Measurements from ENCODE around the gene PHLPP1.

Gene PHLPP1

GRCh38 chr18:62781262-62781661, 65.9 kb downstream of the PHLPP1 start:
- no peak for DNase-seq (ENCODE audit: low read depth)
- no peak for TF ChIP-seq CTCF (conservative IDR thresholded peaks at IDR 0.05; ENCODE audit: control insufficient read depth, insufficient read depth, low read depth, low read length)
- no peak overlapping the region for H3K4me3 ChIP-seq (ENCODE audit: control insufficient read depth, low read depth, low read length)

GRCh38 chr18:62781893-62782292, 66.6 kb downstream of the PHLPP1 start:
- H3K4me3 ChIP-seq (ENCODE audit: control insufficient read depth, low read depth, low read length), result no peak overlapping the region
- DNase-seq (ENCODE audit: low read depth), result peak; percentile 96
- TF ChIP-seq CTCF (conservative IDR thresholded peaks at IDR 0.05; ENCODE audit: control insufficient read depth, insufficient read depth, low read depth, low read length), result no peak

- TF ChIP-seq CTCF (conservative IDR thresholded peaks at IDR 0.05; ENCODE audit: control insufficient read depth, insufficient read depth, low read depth, low read length), result no peak
- H3K4me3 ChIP-seq (ENCODE audit: control insufficient read depth, low read depth, low read length), result no peak overlapping the region
- DNase-seq (ENCODE audit: low read depth), result peak; percentile 72
Measured at GRCh38 chr18:62784338-62784965, 69.1 kb downstream of the PHLPP1 start.

- DNase-seq (ENCODE audit: low read depth), result peak; percentile 78
- TF ChIP-seq CTCF (conservative IDR thresholded peaks at IDR 0.05; ENCODE audit: control insufficient read depth, insufficient read depth, low read depth, low read length), result no peak
- H3K4me3 ChIP-seq (ENCODE audit: control insufficient read depth, low read depth, low read length), result no peak overlapping the region
Measured at GRCh38 chr18:62784966-62785413, 69.6 kb downstream of the PHLPP1 start.

GRCh38 chr18:62786689-62787088, 71.3 kb downstream of the PHLPP1 start:
- DNase-seq (ENCODE audit: low read depth), result no peak
- TF ChIP-seq CTCF (conservative IDR thresholded peaks at IDR 0.05; ENCODE audit: control insufficient read depth, insufficient read depth, low read depth, low read length), result no peak
- H3K4me3 ChIP-seq (ENCODE audit: control insufficient read depth, low read depth, low read length), result no peak overlapping the region

GRCh38 chr18:62788111-62788510, 72.8 kb downstream of the PHLPP1 start:
- no peak for TF ChIP-seq CTCF (conservative IDR thresholded peaks at IDR 0.05; ENCODE audit: control insufficient read depth, insufficient read depth, low read depth, low read length)

GRCh38 chr18:62788876-62789275, 73.5 kb downstream of the PHLPP1 start:
- DNase-seq (ENCODE audit: low read depth), result no peak
- TF ChIP-seq CTCF (conservative IDR thresholded peaks at IDR 0.05; ENCODE audit: control insufficient read depth, insufficient read depth, low read depth, low read length), result no peak
- no peak overlapping the region for H3K4me3 ChIP-seq (ENCODE audit: control insufficient read depth, low read depth, low read length)

More at GRCh38 chr18:62788111-62788510, 72.8 kb downstream of the PHLPP1 start:
- DNase-seq (ENCODE audit: low read depth), result no peak
- H3K4me3 ChIP-seq (ENCODE audit: control insufficient read depth, low read depth, low read length), result no peak overlapping the region

Data from fibroblast of mammary gland (primary cell).